ENCODE measurements around the gene GID4.

- TF ChIP-seq MAFK (IDR thresholded peaks at IDR 0.05; ENCODE audit: low read depth, low read length): no peak
- TF ChIP-seq CTCF (conservative IDR thresholded peaks at IDR 0.05; ENCODE audit: low read depth, low read length): no peak
- no peak for TF ChIP-seq POLR2A (IDR thresholded peaks at IDR 0.05; ENCODE audit: low read depth, low read length)
- 0 out of 2 replicates have a peak, but pooled peaks have one; percentile 31 for TF ChIP-seq CEBPB (IDR thresholded peaks at IDR 0.05; ENCODE audit: low read depth, low read length)
These were observed 5.4 kb downstream of the GID4 start for GRCh38 chr17:18044609-18045008.

Measured in IMR-90 (cell line).